IMR-90 (cell line): Measurements from ENCODE around the gene CDC5L. TPM values are rescaled to one million over a fixed set of nuclear protein-coding genes. Genes with fewer than 3 reads are reported as not detected.

Experiments
- ATAC-seq: fragments of 200-7000 bp; cut with Tn5 transposase; 2 replicates; pipeline ENCODE4 v1.9.1; 2020; ENCODE audit warnings: low read depth, mild to moderate bottlenecking, moderate library complexity
- BruUV-seq: library from RNA; stranded (reverse); fragments of 400-500 nt; replicated peaks from 2 replicates; lab custom pipeline; 2021; lab: Mats Ljungman, UMichigan
- CTCF ChIA-PET: fragments of 300-600 bp; formaldehyde crosslinking; extraction: SDS; loops from one replicate; lab custom pipeline; 2021; ENCODE audit warnings: antibody characterized with exemption; lab: Yijun Ruan, JAX
- POLR2A ChIA-PET: fragments of 300-600 bp; sonication (Branson Sonifier 250); formaldehyde crosslinking; loops from one replicate; lab custom pipeline; 2022; ENCODE audit warnings: antibody characterized with exemption; ENCODE audit not compliant: unreplicated experiment; lab: Charles Lee
- DNase-seq: peaks from one replicate; pipeline ENCODE4 v3.0.0; 2013
- H2AFZ ChIP-seq: replicated peaks from 2 replicates; pipeline ENCODE3; 2013; ENCODE audit warnings: low read length, mild to moderate bottlenecking; ENCODE audit not compliant: poor library complexity
- H2AK5ac ChIP-seq: 2 replicates; pipeline ENCODE4 v1.6.1; 2013; ENCODE audit warnings: low read depth, low read length, inconsistent platforms
- H2AK9ac ChIP-seq: replicated peaks from 2 replicates; pipeline ENCODE3; 2013; ENCODE audit warnings: mild to moderate bottlenecking, low read depth, low read length, moderate library complexity; ENCODE audit not compliant: poor library complexity
- H2BK120ac ChIP-seq: 2 replicates; pipeline ENCODE4 v1.6.1; 2013; ENCODE audit warnings: low read depth, low read length, inconsistent platforms
- H2BK15ac ChIP-seq: 3 replicates; pipeline ENCODE4 v1.6.1; 2013; ENCODE audit warnings: low read depth, low read length, inconsistent platforms
- H2BK20ac ChIP-seq: 2 replicates; pipeline ENCODE4 v1.6.1; 2013; ENCODE audit warnings: low read depth, mild to moderate bottlenecking, inconsistent platforms, low read length, moderate library complexity
- H2BK5ac ChIP-seq: 2 replicates; pipeline ENCODE4 v1.6.1; 2013; ENCODE audit warnings: mild to moderate bottlenecking, low read depth, low read length, inconsistent platforms; ENCODE audit not compliant: poor library complexity, severe bottlenecking
- H3K14ac ChIP-seq: replicated peaks from 2 replicates; pipeline ENCODE4 v1.6.1; 2013; ENCODE audit warnings: low read depth, low read length, inconsistent platforms
- H3K18ac ChIP-seq: 2 replicates; pipeline ENCODE4 v1.6.1; 2013; ENCODE audit warnings: low read depth, low read length, control low read depth
- H3K23ac ChIP-seq: 2 replicates; pipeline ENCODE4 v1.6.1; 2013; ENCODE audit warnings: low read depth, low read length, inconsistent platforms
- H3K27ac ChIP-seq: 2 replicates; pipeline ENCODE4 v1.5.1; 2013; ENCODE audit warnings: mild to moderate bottlenecking, control low read depth, low read length; ENCODE audit not compliant: insufficient read depth
- H3K27me3 ChIP-seq: 2 replicates; pipeline ENCODE4 v1.6.1; 2013; ENCODE audit warnings: low read length; ENCODE audit not compliant: control insufficient read depth, insufficient read depth
- H3K36me3 ChIP-seq: 2 replicates; pipeline ENCODE4 v1.6.1; 2013; ENCODE audit warnings: low read length, mixed read lengths; ENCODE audit not compliant: control insufficient read depth, insufficient read depth
- H3K4ac ChIP-seq: 2 replicates; pipeline ENCODE4 v1.6.1; 2013; ENCODE audit warnings: low read depth, low read length, inconsistent platforms
- H3K4me1 ChIP-seq: 2 replicates; pipeline ENCODE4 v1.6.1; 2013; ENCODE audit warnings: low read length, mixed read lengths; ENCODE audit not compliant: control insufficient read depth, insufficient read depth
- H3K4me2 ChIP-seq: 2 replicates; pipeline ENCODE4 v1.6.1; 2013; ENCODE audit warnings: low read depth, mild to moderate bottlenecking, control low read depth, low read length, moderate library complexity
- H3K4me3 ChIP-seq: 2 replicates; pipeline ENCODE4 v1.5.1; 2013; ENCODE audit warnings: low read depth, mild to moderate bottlenecking, control low read depth, low read length, moderate library complexity; ENCODE audit not compliant: insufficient read depth
- H3K56ac ChIP-seq: 2 replicates; pipeline ENCODE4 v1.6.1; 2013; ENCODE audit warnings: low read length, inconsistent platforms; ENCODE audit not compliant: insufficient read depth; ENCODE audit errors: extremely low read depth
- H3K79me1 ChIP-seq, 2 experiments: 2 replicates each; pipeline ENCODE4 v1.6.1; 2013; ENCODE audit warnings: low read length in 2 of 2, inconsistent platforms in 1 of 2, low read depth in 1 of 2
- H3K9ac ChIP-seq: 2 replicates; pipeline ENCODE4 v1.6.1; 2013; ENCODE audit warnings: low read depth, low read length, control low read depth
- H3K9me1 ChIP-seq: 2 replicates; pipeline ENCODE4 v1.6.1; 2013; ENCODE audit warnings: low read length, inconsistent platforms; ENCODE audit not compliant: insufficient read depth
- H3K9me3 ChIP-seq: 2 replicates; pipeline ENCODE4 v1.6.1; 2013; ENCODE audit warnings: low read length; ENCODE audit not compliant: control insufficient read depth, insufficient read depth
- H4K20me1 ChIP-seq: 2 replicates; pipeline ENCODE4 v1.6.1; 2013; ENCODE audit warnings: low read length, inconsistent platforms; ENCODE audit not compliant: insufficient read depth
- H4K5ac ChIP-seq: 2 replicates; pipeline ENCODE4 v1.6.1; 2013; ENCODE audit warnings: mild to moderate bottlenecking, low read depth, low read length, control low read depth
- H4K8ac ChIP-seq, 2 experiments: 2 replicates each; pipeline ENCODE4 v1.6.1; 2013; ENCODE audit warnings: low read depth in 2 of 2, low read length in 2 of 2, control low read depth in 1 of 2, inconsistent platforms in 1 of 2
- H4K91ac ChIP-seq: 2 replicates; pipeline ENCODE4 v1.6.1; 2013; ENCODE audit warnings: low read depth, low read length, inconsistent platforms; ENCODE audit not compliant: insufficient read depth
- CEBPB ChIP-seq: IDR thresholded peaks from 2 replicates; pipeline ENCODE4 v1.6.1; 2012; ENCODE audit warnings: low read depth, low read length, improper control_type of control experiment
- MAZ ChIP-seq: IDR thresholded peaks from 2 replicates; pipeline ENCODE4 v1.6.1; 2012; ENCODE audit warnings: low read depth, mild to moderate bottlenecking, low read length, improper control_type of control experiment, moderate library complexity, borderline replicate concordance
- WGBS, 2 experiments: methylation state at CpG; one replicate each; pipeline versions ENCODE4 v1.1.5 to v1.1.7; 2013; ENCODE audit warnings: missing lambda C conversion rate in 2 of 2; ENCODE audit not compliant: insufficient read length in 1 of 2; ENCODE audit errors: extremely low coverage in 2 of 2; 5-methylcytosine and 5-hydroxymethylcytosine counted together
- dilution Hi-C: fragments of 300-500 bp; cut with HindIII; formaldehyde crosslinking; loops from one replicate; pipeline ENCODE4 v1.14.3; 2018; ENCODE audit warnings: low sequenced_read_pairs; ENCODE audit not compliant: unreplicated experiment
- in situ Hi-C: fragments of 300-500 bp; cut with MboI; formaldehyde crosslinking; loops from 3 replicates; pipeline ENCODE4 v1.14.3; 2019; ENCODE audit warnings: low sequenced_read_pairs, inconsistent platforms, mixed read lengths
- intact Hi-C: fragments of 100-400 bp; cut with micrococcal nuclease; formaldehyde crosslinking; loops from 2 replicates; pipeline ENCODE4 v1.10.0; 2022
- polyA plus RNA-seq, 3 experiments: library from polyadenylated mRNA; depleted of rRNA; stranded (reverse); fragments of >200 nt; gene quantifications; 2 replicates each; pipeline ENCODE4 v1.2.3, GENCODE V29; 2012; ENCODE audit warnings: low replicate concordance in 1 of 3
- total RNA-seq: library from RNA; depleted of rRNA; stranded (reverse); fragments of >200 nt; gene quantifications from 2 replicates; pipeline ENCODE4 v1.2.3, GENCODE V29; 2012

Gene CDC5L
- total and polyA plus RNA-seq, 2 of the 4 experiments (the other 2 are of a cell fraction) = 9.9 to 17.7 TPM

DNA sequence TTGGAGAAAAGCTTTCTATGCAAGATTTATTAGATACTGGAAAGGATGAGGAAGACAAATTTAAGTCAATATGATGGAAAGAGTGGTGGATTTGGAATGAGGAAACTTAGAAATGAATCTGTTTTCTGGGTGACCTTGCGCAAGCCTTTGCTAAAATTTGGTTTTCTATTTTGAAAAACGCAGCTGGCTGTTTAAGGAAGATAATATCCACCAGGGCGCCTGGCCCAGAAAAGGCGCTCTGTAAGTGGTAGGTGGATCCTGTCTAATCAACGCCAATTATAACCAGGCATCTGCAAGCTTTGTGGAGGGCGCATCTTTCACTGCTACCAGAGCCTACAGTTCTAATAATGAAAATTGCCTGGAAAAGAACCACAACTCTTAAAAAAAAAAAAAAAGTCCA, 45.5 kb upstream of the CDC5L start:
- no peaks in the 10 kb centered on the region for H3K36me3 ChIP-seq
- H4K8ac ChIP-seq = no peak overlapping the region
- H3K18ac ChIP-seq = no peak overlapping the region
- BruUV-seq = no TSS peak
- no peak overlapping the region for H3K4me3 ChIP-seq
- H2BK15ac ChIP-seq = no peak overlapping the region
- no peak for ATAC-seq
- dilution Hi-C loops (no loop called here), intact Hi-C loops (no loop called here), in situ Hi-C loops (no loop called here)
- H3K4ac ChIP-seq = no peak overlapping the region
- H3K9me3 ChIP-seq = no peaks in the 10 kb centered on the region
- ChIA-PET POLR2A (no interaction called here), CTCF (no interaction called here)
- H4K20me1 ChIP-seq = no peaks in the 10 kb centered on the region
- TF ChIP-seq CEBPB = 0 out of 2 replicates have a peak, but pooled peaks have one; percentile 12
- TF ChIP-seq MAZ = no peak
- H2AK9ac ChIP-seq = no peak overlapping the region
- H2BK120ac ChIP-seq = no peak overlapping the region
- no peak overlapping the region for H3K14ac ChIP-seq
- H2BK20ac ChIP-seq = no peak overlapping the region
- no peak overlapping the region for H3K56ac ChIP-seq
- H3K27me3 ChIP-seq = peaks cover 51% of the 10 kb centered on the region
- no peak overlapping the region for H3K9ac ChIP-seq
- DNase-seq = no peak
- H2BK5ac ChIP-seq = no peak overlapping the region
- H3K23ac ChIP-seq = no peak overlapping the region
- H2AFZ ChIP-seq = no peak overlapping the region
- no peak overlapping the region for H3K27ac ChIP-seq
- no peaks in the 10 kb centered on the region for H3K9me1 ChIP-seq
- H3K4me1 ChIP-seq = no peaks in the 10 kb centered on the region
- no peak overlapping the region for H2AK5ac ChIP-seq
- 58% methylated on average over 2 of the region's 6 CpGs; no CpG with 5 or more reads in 1 of the 2 experiments for WGBS, 2 experiments
- no peaks in the 10 kb centered on the region for H3K79me1 ChIP-seq
- no peak overlapping the region for H4K5ac ChIP-seq
- no peak overlapping the region for H3K4me2 ChIP-seq
- H4K91ac ChIP-seq = no peak overlapping the region
